ENCODE results near the gene PRPSAP2.
"Not testable (repeated sequence)": the region's sequence is repeated elsewhere in the genome, so short reads cannot be mapped to it uniquely, and the experiment has no call there.

Gene PRPSAP2

GRCh38 chr17:18937981-18938691, 80.2 kb downstream of the PRPSAP2 start:
- DNase-seq (ENCODE audit: low read depth in 1 of 2, low spot score in 1 of 2), result no peak

GRCh38 chr17:18938692-18939023, 80.7 kb downstream of the PRPSAP2 start:
- no peak for DNase-seq (ENCODE audit: low read depth in 1 of 2, low spot score in 1 of 2)

- no peak for DNase-seq (ENCODE audit: low read depth in 1 of 2, low spot score in 1 of 2)
These were observed 86.7 kb downstream of the PRPSAP2 start for GRCh38 chr17:18944646-18945045.

- DNase-seq (ENCODE audit: low read depth in 1 of 2, low spot score in 1 of 2), result no peak
These were observed 88.6 kb downstream of the PRPSAP2 start for GRCh38 chr17:18946536-18946935.

GRCh38 chr17:18947866-18948265, 89.9 kb downstream of the PRPSAP2 start:
- DNase-seq (ENCODE audit: low read depth in 1 of 2, low spot score in 1 of 2), result no peak

GRCh38 chr17:18948476-18949006, 90.6 kb downstream of the PRPSAP2 start:
- no peak for DNase-seq (ENCODE audit: low read depth in 1 of 2, low spot score in 1 of 2)

GRCh38 chr17:18949566-18949965, 91.6 kb downstream of the PRPSAP2 start:
- no peak for DNase-seq (ENCODE audit: low read depth in 1 of 2, low spot score in 1 of 2)

GRCh38 chr17:18950346-18950745, 92.4 kb downstream of the PRPSAP2 start:
- DNase-seq (ENCODE audit: low read depth in 1 of 2, low spot score in 1 of 2), result no peak

- DNase-seq (ENCODE audit: low read depth in 1 of 2, low spot score in 1 of 2), result no peak
These were observed 93.3 kb downstream of the PRPSAP2 start for GRCh38 chr17:18950944-18951905.

GRCh38 chr17:18951941-18952842, 94.3 kb downstream of the PRPSAP2 start, which contains the start of gene SLC5A10:
TSS of gene SLC5A10 (plus strand) at chr17:18952165. CDS start at chr17:18952206, 41 bp downstream.
- no peak for DNase-seq (ENCODE audit: low read depth in 1 of 2, low spot score in 1 of 2)

- DNase-seq (ENCODE audit: low read depth in 1 of 2, low spot score in 1 of 2), result no peak
These were observed 95.3 kb downstream of the PRPSAP2 start for GRCh38 chr17:18953231-18953728.

GRCh38 chr17:18954321-18954720, 96.4 kb downstream of the PRPSAP2 start:
- no peak for DNase-seq (ENCODE audit: low read depth in 1 of 2, low spot score in 1 of 2)

- no peak for DNase-seq (ENCODE audit: low read depth in 1 of 2, low spot score in 1 of 2)
These were observed 97.1 kb downstream of the PRPSAP2 start for GRCh38 chr17:18955009-18955408.

GRCh38 chr17:18956021-18956420, 98.1 kb downstream of the PRPSAP2 start:
- not testable (repeated sequence) for DNase-seq (ENCODE audit: low read depth in 1 of 2, low spot score in 1 of 2)

GRCh38 chr17:18956581-18956980, 98.7 kb downstream of the PRPSAP2 start:
- DNase-seq (ENCODE audit: low read depth in 1 of 2, low spot score in 1 of 2), result no peak

GRCh38 chr17:18957831-18958230, 99.9 kb downstream of the PRPSAP2 start:
- no peak for DNase-seq (ENCODE audit: low read depth in 1 of 2, low spot score in 1 of 2)

GRCh38 chr17:18958611-18959010, 100.7 kb downstream of the PRPSAP2 start:
- DNase-seq (ENCODE audit: low read depth in 1 of 2, low spot score in 1 of 2), result no peak

GRCh38 chr17:18959071-18959844, 101.3 kb downstream of the PRPSAP2 start:
- no peak for DNase-seq (ENCODE audit: low read depth in 1 of 2, low spot score in 1 of 2)

GRCh38 chr17:18959845-18960240, 101.9 kb downstream of the PRPSAP2 start:
- no peak for DNase-seq (ENCODE audit: low read depth in 1 of 2, low spot score in 1 of 2)

- DNase-seq (ENCODE audit: low read depth in 1 of 2, low spot score in 1 of 2), result no peak
These were observed 102.3 kb downstream of the PRPSAP2 start for GRCh38 chr17:18960241-18960665.

Data from activated CD4-positive, alpha-beta T cell treated with anti-CD3 and anti-CD28 coated beads, Interleukin-2, amount 50 U/mL, for 24 hours (primary cell).